ENCODE data around the gene GNG7.
"Not testable (repeated sequence)": the region's sequence is repeated elsewhere in the genome, so short reads cannot be mapped to it uniquely, and the experiment has no call there.

The GNG7 gene

GRCh38 chr19:2641332-2641698 lies 61.2 kb downstream of the GNG7 start:
- DNase-seq (ENCODE audit: low read depth in 2 of 2) = no peak

- no peak for DNase-seq (ENCODE audit: low read depth in 2 of 2)
These were observed 61.7 kb downstream of the GNG7 start for GRCh38 chr19:2640563-2641331.

GRCh38 chr19:2639999-2640398 lies 62.5 kb downstream of the GNG7 start:
- no peak for DNase-seq (ENCODE audit: low read depth in 2 of 2)

- no peak for DNase-seq (ENCODE audit: low read depth in 2 of 2)
These were observed 64.0 kb downstream of the GNG7 start for GRCh38 chr19:2638417-2638940.

GRCh38 chr19:2636897-2637683 lies 65.4 kb downstream of the GNG7 start:
- peak; percentile 49 to 57 for DNase-seq (ENCODE audit: low read depth in 2 of 2)

GRCh38 chr19:2636141-2636896 lies 66.2 kb downstream of the GNG7 start:
- no peak for DNase-seq (ENCODE audit: low read depth in 2 of 2)

GRCh38 chr19:2634960-2635359 lies 67.5 kb downstream of the GNG7 start:
- DNase-seq (ENCODE audit: low read depth in 2 of 2) = no peak

- no peak for DNase-seq (ENCODE audit: low read depth in 2 of 2)
These were observed 68.1 kb downstream of the GNG7 start for GRCh38 chr19:2634228-2634951.

- no peak for DNase-seq (ENCODE audit: low read depth in 2 of 2)
These were observed 68.8 kb downstream of the GNG7 start for GRCh38 chr19:2633693-2634075.

- no peak for DNase-seq (ENCODE audit: low read depth in 2 of 2)
These were observed 71.2 kb downstream of the GNG7 start for GRCh38 chr19:2631213-2631821.

GRCh38 chr19:2630352-2631001 lies 72.0 kb downstream of the GNG7 start:
- no peak for DNase-seq (ENCODE audit: low read depth in 2 of 2)

GRCh38 chr19:2629491-2630351 lies 72.8 kb downstream of the GNG7 start:
- DNase-seq (ENCODE audit: low read depth in 2 of 2) = no peak

- no peak for DNase-seq (ENCODE audit: low read depth in 2 of 2)
These were observed 73.9 kb downstream of the GNG7 start for GRCh38 chr19:2628597-2628996.

GRCh38 chr19:2627855-2628254 lies 74.6 kb downstream of the GNG7 start:
- DNase-seq (ENCODE audit: low read depth in 2 of 2) = no peak

GRCh38 chr19:2627319-2627829 lies 75.1 kb downstream of the GNG7 start:
- peak; percentile 62 to 68 for DNase-seq (ENCODE audit: low read depth in 2 of 2)

- DNase-seq (ENCODE audit: low read depth in 2 of 2) = no peak
These were observed 77.1 kb downstream of the GNG7 start for GRCh38 chr19:2625434-2625833.

- no peak for DNase-seq (ENCODE audit: low read depth in 2 of 2)
These were observed 77.9 kb downstream of the GNG7 start for GRCh38 chr19:2624537-2625091.

- DNase-seq (ENCODE audit: low read depth in 2 of 2) = no peak
These were observed 78.7 kb downstream of the GNG7 start for GRCh38 chr19:2623798-2624197.

- DNase-seq (ENCODE audit: low read depth in 2 of 2) = not testable (repeated sequence)
These were observed 80.0 kb downstream of the GNG7 start for GRCh38 chr19:2622371-2622961.

Data from stimulated activated CD4-positive, alpha-beta T cell treated with anti-CD3 and anti-CD28 coated beads, Interleukin-15, amount 100 ng/mL, for 48 hours (primary cell).